ENCODE data around the gene COL13A1. TPM values are rescaled to one million over a fixed set of nuclear protein-coding genes. Genes with fewer than 3 reads are reported as not detected.

The COL13A1 gene
- total RNA-seq, 2 experiments from 2014 or later: not detected

GRCh38 chr10:69810675-69811397, 9.1 kb downstream of the COL13A1 start:
- no peak overlapping the region for H3K4me3 Mint-ChIP-seq
- intact Hi-C loops (cut with micrococcal nuclease): no loop called here
- no peaks in the 10 kb centered on the region for H3K27me3 Mint-ChIP-seq (ENCODE audit: low read depth)
- no peaks in the 10 kb centered on the region for H3K36me3 Mint-ChIP-seq (ENCODE audit: low read depth)
- DNase-seq: no peak
- CTCF ChIA-PET: interaction anchor here (0.9 to 2.2 kb wide), 2 partner anchors 11 kb away, joined by 3 to 8 read pairs; no protein-coding TSS in a partner anchor
- H3K27ac Mint-ChIP-seq: no peak overlapping the region
- no peaks in the 10 kb centered on the region for H3K4me1 Mint-ChIP-seq (ENCODE audit: low read depth)
- H3K9me3 Mint-ChIP-seq: no peaks in the 10 kb centered on the region

- intact Hi-C loops (cut with micrococcal nuclease): no loop called here
- no peaks in the 10 kb centered on the region for H3K9me3 Mint-ChIP-seq
- CTCF ChIA-PET: no interaction called here
These were observed 11.9 kb downstream of the COL13A1 start for GRCh38 chr10:69813632-69814031.

GRCh38 chr10:69814251-69814650, 12.5 kb downstream of the COL13A1 start:
- CTCF ChIA-PET: no interaction called here
- Mint-ChIP-seq H3K27ac (no peak overlapping the region), H3K27me3 (ENCODE audit: low read depth) (no peaks in the 10 kb centered on the region), H3K4me3 (no peak overlapping the region), H3K4me1 (ENCODE audit: low read depth) (peaks cover 7% of the 10 kb centered on the region), H3K9me3 (peaks cover 2% of the 10 kb centered on the region), H3K36me3 (ENCODE audit: low read depth) (no peaks in the 10 kb centered on the region)
- intact Hi-C loops (cut with micrococcal nuclease): no loop called here
- no peak for DNase-seq

More at GRCh38 chr10:69813632-69814031, 11.9 kb downstream of the COL13A1 start:
- no peaks in the 10 kb centered on the region for H3K36me3 Mint-ChIP-seq (ENCODE audit: low read depth)
- peaks cover 7% of the 10 kb centered on the region for H3K4me1 Mint-ChIP-seq (ENCODE audit: low read depth)
- H3K27me3 Mint-ChIP-seq (ENCODE audit: low read depth): no peaks in the 10 kb centered on the region
- H3K27ac Mint-ChIP-seq: no peak overlapping the region
- H3K4me3 Mint-ChIP-seq: no peak overlapping the region
- DNase-seq: no peak

- peaks cover 12% of the 10 kb centered on the region for H3K4me1 Mint-ChIP-seq (ENCODE audit: low read depth)
- intact Hi-C loops (cut with micrococcal nuclease): no loop called here
- no peak overlapping the region for H3K27ac Mint-ChIP-seq
- no peaks in the 10 kb centered on the region for H3K27me3 Mint-ChIP-seq (ENCODE audit: low read depth)
- DNase-seq: no peak
- H3K9me3 Mint-ChIP-seq: peaks cover 7% of the 10 kb centered on the region
- no peak overlapping the region for H3K4me3 Mint-ChIP-seq
- H3K36me3 Mint-ChIP-seq (ENCODE audit: low read depth): no peaks in the 10 kb centered on the region
- CTCF ChIA-PET: no interaction called here
These were observed 13.4 kb downstream of the COL13A1 start for GRCh38 chr10:69815104-69815503.

GRCh38 chr10:69816521-69816920, 14.8 kb downstream of the COL13A1 start:
- H3K27ac Mint-ChIP-seq: no peak overlapping the region
- CTCF ChIA-PET: no interaction called here
- H3K4me1 Mint-ChIP-seq (ENCODE audit: low read depth): peaks cover 16% of the 10 kb centered on the region
- H3K4me3 Mint-ChIP-seq: no peak overlapping the region
- no peaks in the 10 kb centered on the region for H3K36me3 Mint-ChIP-seq (ENCODE audit: low read depth)
- no peak for DNase-seq
- intact Hi-C loops (cut with micrococcal nuclease): no loop called here
- H3K9me3 Mint-ChIP-seq: peaks cover 7% of the 10 kb centered on the region
- H3K27me3 Mint-ChIP-seq (ENCODE audit: low read depth): no peaks in the 10 kb centered on the region

DNA sequence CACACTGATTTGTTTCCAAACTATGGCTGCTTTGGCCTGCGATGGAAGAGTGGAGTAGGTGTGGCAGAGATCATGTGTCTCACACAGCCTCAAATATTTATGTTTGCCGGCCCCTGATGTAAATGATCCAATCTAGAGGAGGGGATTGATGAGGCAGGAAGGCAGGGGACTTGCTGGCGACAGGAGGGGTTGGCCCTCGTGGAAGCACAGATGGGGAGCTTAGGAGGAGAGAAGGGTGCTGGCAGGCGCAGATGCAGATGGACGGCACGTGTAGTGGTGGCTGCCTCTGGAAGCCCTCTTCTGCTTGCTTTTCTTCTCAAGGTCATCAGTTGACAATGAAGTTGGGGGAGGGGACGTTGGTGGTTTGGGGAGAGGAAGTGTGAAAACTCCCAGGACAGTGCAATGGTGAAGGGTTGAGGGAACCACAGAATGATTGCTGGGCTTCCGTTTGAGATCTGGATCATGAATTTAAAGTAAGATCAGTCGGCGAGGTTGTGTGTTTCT, 15.4 kb downstream of the COL13A1 start:
- Mint-ChIP-seq H3K4me3 (no peak overlapping the region), H3K9me3 (peaks cover 7% of the 10 kb centered on the region), H3K27me3 (ENCODE audit: low read depth) (no peaks in the 10 kb centered on the region), H3K36me3 (ENCODE audit: low read depth) (no peaks in the 10 kb centered on the region), H3K27ac (no peak overlapping the region), H3K4me1 (ENCODE audit: low read depth) (peaks cover 16% of the 10 kb centered on the region)
- CTCF ChIA-PET: no interaction called here
- DNase-seq: no peak
- intact Hi-C loops (cut with micrococcal nuclease): no loop called here

DNA sequence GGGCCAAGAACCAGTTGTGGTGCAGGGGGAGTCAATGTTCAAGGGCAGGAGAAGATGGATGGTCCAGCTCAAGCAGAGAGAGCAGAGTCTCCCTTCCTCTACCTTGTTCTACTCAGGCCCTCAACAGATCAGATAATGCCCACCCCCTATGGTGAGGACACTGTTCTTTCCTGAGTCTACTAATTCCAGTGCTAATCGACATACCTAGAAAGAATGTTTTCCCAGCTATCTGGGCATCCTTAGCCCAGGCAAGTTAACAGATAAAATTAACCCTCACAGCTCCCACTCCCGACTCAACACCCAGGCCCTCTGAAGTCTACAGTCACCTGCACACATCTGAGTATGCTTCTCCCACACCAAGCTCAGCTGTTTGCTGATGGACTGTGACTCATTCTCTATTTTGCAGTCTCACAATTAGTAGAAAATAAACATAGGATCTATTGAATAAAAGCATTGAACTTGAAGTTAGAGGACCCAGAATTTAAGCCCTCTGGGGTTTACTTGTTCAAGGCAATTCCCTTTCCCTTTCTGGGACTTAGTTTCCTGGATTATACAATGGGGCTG, 17.1 kb downstream of the COL13A1 start:
- CTCF ChIA-PET: no interaction called here
- Mint-ChIP-seq H3K36me3 (ENCODE audit: low read depth) (no peaks in the 10 kb centered on the region), H3K27ac (no peak overlapping the region)

DNA sequence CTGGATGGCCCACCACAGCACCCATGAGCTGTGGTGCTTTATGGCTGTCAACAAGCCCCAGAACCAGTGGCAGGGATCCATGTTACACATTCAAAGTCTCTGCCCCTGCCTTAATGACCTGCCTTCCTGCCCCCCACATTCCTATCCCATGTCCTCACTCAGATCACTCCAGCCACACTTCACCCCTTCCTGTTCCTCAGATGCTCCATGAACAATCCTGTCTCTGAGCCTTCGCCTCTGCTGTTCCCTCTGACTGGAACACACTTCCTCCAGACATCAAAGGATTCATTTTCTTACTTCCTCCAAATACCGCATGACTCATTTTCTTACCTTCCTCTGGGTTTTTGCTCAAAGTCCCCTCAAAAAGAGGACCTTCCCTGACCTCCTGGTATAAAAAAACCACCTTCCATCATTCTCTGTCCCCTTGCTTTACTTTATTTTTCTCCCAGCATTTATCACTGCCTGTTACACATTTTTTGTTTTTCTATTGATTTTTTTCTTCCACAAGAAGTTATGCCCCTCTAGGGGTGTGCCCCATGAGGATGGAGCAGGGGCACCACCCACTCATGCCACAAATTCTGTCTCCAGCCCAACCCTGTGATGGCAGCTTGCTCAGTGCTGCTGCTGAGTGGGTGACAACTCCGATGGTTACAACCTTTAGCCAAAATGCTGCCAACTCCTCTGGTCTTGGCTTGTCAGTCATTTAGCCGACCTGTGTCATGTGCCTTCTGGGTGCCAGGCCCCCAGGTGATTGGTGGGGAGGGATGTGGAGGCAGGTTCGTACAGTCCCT, 18.2 kb downstream of the COL13A1 start:
- Mint-ChIP-seq H3K9me3 (peaks cover 7% of the 10 kb centered on the region), H3K27ac (no peak overlapping the region), H3K27me3 (ENCODE audit: low read depth) (no peaks in the 10 kb centered on the region), H3K36me3 (ENCODE audit: low read depth) (no peaks in the 10 kb centered on the region), H3K4me1 (ENCODE audit: low read depth) (peaks cover 16% of the 10 kb centered on the region), H3K4me3 (no peak overlapping the region)
- intact Hi-C loops (cut with micrococcal nuclease): no loop called here
- CTCF ChIA-PET: no interaction called here
- no peak for DNase-seq

More for the DNA sequence above, 17.1 kb downstream of the COL13A1 start:
- Mint-ChIP-seq H3K9me3 (peaks cover 7% of the 10 kb centered on the region), H3K4me3 (no peak overlapping the region), H3K4me1 (ENCODE audit: low read depth) (peaks cover 16% of the 10 kb centered on the region), H3K27me3 (ENCODE audit: low read depth) (no peaks in the 10 kb centered on the region)
- DNase-seq: no peak
- intact Hi-C loops (cut with micrococcal nuclease): no loop called here

- H3K4me3 Mint-ChIP-seq: no peak overlapping the region
- H3K27me3 Mint-ChIP-seq (ENCODE audit: low read depth): no peaks in the 10 kb centered on the region
- CTCF ChIA-PET: no interaction called here
- peaks cover 7% of the 10 kb centered on the region for H3K9me3 Mint-ChIP-seq
- no peak overlapping the region for H3K27ac Mint-ChIP-seq
- peaks cover 16% of the 10 kb centered on the region for H3K4me1 Mint-ChIP-seq (ENCODE audit: low read depth)
- intact Hi-C loops (cut with micrococcal nuclease): no loop called here
- DNase-seq: no peak
- H3K36me3 Mint-ChIP-seq (ENCODE audit: low read depth): no peaks in the 10 kb centered on the region
These were observed 19.1 kb downstream of the COL13A1 start for GRCh38 chr10:69820817-69821216.

- H3K36me3 Mint-ChIP-seq (ENCODE audit: low read depth): no peaks in the 10 kb centered on the region
- H3K4me1 Mint-ChIP-seq (ENCODE audit: low read depth): peaks cover 2% of the 10 kb centered on the region
- intact Hi-C loops (cut with micrococcal nuclease): no loop called here
- DNase-seq: no peak
- no peak overlapping the region for H3K4me3 Mint-ChIP-seq
- CTCF ChIA-PET: no interaction called here
- no peaks in the 10 kb centered on the region for H3K9me3 Mint-ChIP-seq
- peaks cover 5% of the 10 kb centered on the region for H3K27me3 Mint-ChIP-seq (ENCODE audit: low read depth)
- no peak overlapping the region for H3K27ac Mint-ChIP-seq
These were observed 23.9 kb downstream of the COL13A1 start for GRCh38 chr10:69825604-69826003.

GRCh38 chr10:69826094-69826493, 24.4 kb downstream of the COL13A1 start:
- CTCF ChIA-PET: no interaction called here
- Mint-ChIP-seq H3K9me3 (no peaks in the 10 kb centered on the region), H3K36me3 (ENCODE audit: low read depth) (no peaks in the 10 kb centered on the region), H3K4me1 (ENCODE audit: low read depth) (no peaks in the 10 kb centered on the region), H3K4me3 (no peak overlapping the region), H3K27me3 (ENCODE audit: low read depth) (peaks cover 5% of the 10 kb centered on the region), H3K27ac (no peak overlapping the region)
- intact Hi-C loops (cut with micrococcal nuclease): no loop called here
- no peak for DNase-seq

- CTCF ChIA-PET: interaction anchor here (0.6 to 1.0 kb wide), 2 partner anchors 62 to 88 kb away, joined by 3 read pairs; no protein-coding TSS in a partner anchor
- Mint-ChIP-seq H3K36me3 (ENCODE audit: low read depth) (no peaks in the 10 kb centered on the region), H3K27me3 (ENCODE audit: low read depth) (peaks cover 5% of the 10 kb centered on the region), H3K4me3 (no peak overlapping the region), H3K4me1 (ENCODE audit: low read depth) (no peaks in the 10 kb centered on the region), H3K9me3 (no peaks in the 10 kb centered on the region), H3K27ac (no peak overlapping the region)
- no peak for DNase-seq
- intact Hi-C loops (cut with micrococcal nuclease): no loop called here
These were observed 25.3 kb downstream of the COL13A1 start for GRCh38 chr10:69826789-69827554.
